Fibroblast of skin of left biceps (primary cell): Measurements from ENCODE around the gene VPS39.
A peak's percentile ranks its signal among the peaks of the same experiment; 100 is the strongest.

ENCODE experiments used
- DNase-seq, 2 experiments: peaks; one replicate each; pipeline ENCODE4 v3.0.0-alpha.2; 2013; ENCODE audit warnings: low read depth in 2 of 2

Gene VPS39

DNA sequence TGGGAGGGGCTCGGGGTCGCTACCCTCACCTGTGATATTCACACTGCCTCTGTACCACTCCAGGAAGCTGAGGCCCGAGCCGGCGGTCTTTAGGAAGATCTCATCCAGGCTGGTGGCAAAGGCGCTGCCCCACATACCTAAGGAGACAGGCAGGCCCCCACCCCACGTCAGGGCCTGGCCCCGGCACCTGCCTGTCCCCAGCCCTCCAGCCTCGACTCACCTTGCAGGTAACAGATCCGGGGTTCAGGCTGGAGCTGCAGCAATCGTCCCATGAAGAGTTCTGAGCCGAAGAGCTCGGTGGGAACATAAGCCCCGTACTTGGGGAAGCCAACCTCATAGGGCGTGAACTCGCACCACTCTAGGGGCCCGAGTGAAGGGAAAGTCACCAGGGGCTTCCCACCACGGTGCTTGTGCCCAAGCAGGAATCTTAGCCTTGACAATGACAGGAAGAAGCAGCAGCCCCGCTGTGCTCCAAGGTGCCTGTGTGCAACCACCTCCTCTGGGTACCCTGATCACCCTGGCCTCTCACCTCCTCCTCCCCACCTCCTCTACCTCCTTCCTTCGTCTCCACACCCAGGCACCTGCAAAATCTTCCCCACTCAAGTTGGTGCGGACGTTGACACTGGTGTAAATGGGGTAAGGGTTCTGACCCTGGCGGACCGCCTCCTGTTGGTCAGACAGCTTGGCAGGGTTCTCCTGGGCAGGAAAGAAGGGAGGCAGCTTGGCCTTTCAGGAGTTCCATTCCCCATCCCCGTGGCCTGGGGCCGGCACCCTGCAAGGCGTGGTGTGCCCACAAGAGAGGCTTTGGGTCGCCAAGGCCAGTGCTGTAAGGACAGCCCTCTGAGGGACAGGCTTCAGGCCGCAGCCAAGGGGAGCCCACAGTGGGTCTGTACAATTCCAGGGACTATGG, 62.3 kb downstream of the VPS39 start:
- DNase-seq, result no peak

GRCh38 chr15:42144841-42145375, 63.2 kb downstream of the VPS39 start:
- no peak for DNase-seq

- no peak for DNase-seq
Measured at GRCh38 chr15:42143866-42144625, 64.1 kb downstream of the VPS39 start.

DNA sequence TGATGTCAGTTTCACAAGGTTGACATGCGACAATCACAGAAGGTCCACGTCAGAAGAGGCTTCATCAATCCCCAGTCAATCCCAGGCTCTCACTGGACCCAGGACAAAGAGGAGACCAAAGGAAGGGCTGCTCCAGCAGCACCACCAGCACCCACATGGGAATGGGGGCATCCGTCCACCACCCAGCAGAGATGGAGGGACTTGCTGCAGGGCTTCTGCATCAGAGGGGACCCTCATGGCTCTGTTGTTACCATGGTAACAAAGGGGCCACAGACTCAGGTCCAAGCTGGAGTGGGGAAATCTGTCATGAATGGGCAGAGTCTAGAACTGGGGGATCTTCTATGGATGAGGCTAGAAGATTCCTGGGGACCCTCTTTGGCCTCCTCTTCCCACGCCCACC, 64.7 kb downstream of the VPS39 start:
- no peak for DNase-seq

- no peak for DNase-seq
Measured at GRCh38 chr15:42141795-42142667, 66.1 kb downstream of the VPS39 start.

GRCh38 chr15:42141246-42141645, 66.9 kb downstream of the VPS39 start:
- no peak for DNase-seq

GRCh38 chr15:42140383-42141070, 67.6 kb downstream of the VPS39 start:
- DNase-seq, result no peak

DNA sequence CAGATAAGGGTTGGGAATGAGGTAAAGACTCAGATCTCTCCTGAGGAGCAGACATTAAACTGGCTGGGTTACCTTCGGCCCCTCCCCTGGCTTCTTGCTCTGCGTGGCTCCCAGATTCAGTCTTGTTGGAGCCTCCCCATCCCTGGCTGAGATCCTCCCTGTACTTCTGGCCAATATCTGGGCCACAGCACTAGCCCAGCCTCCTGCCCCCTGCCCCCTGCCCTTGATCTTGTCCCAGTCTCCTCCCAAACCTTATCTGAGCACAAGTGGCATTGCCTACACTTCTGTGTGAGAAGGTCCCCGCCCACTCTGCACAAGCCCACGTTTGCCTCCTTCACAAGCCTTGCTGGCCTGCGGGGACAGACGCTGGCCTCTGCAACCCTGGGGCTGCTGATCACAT, 68.5 kb downstream of the VPS39 start:
- no peak for DNase-seq

DNA sequence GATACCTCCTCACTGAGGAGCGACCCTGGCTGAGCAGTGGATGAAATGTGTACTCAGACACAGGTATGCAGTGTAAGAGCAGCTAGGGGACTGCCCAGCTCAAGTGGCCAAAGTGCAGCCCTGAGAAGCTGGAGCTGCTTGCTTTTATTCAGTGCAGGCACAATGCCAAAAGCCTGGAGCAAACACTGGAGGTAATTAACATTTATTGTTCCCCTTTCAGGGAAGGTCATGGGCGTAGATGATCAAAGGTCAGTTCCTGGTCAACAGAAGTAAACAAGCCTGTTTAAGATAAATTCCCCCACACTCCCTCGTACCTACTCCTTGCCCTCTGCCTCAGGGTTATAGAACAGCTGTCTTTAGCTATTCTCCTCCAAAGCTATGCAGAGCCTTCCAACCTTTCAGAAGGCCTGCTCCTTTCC, 69.1 kb downstream of the VPS39 start:
- DNase-seq, result no peak

GRCh38 chr15:42138411-42138810, 69.7 kb downstream of the VPS39 start:
- no peak for DNase-seq

DNA sequence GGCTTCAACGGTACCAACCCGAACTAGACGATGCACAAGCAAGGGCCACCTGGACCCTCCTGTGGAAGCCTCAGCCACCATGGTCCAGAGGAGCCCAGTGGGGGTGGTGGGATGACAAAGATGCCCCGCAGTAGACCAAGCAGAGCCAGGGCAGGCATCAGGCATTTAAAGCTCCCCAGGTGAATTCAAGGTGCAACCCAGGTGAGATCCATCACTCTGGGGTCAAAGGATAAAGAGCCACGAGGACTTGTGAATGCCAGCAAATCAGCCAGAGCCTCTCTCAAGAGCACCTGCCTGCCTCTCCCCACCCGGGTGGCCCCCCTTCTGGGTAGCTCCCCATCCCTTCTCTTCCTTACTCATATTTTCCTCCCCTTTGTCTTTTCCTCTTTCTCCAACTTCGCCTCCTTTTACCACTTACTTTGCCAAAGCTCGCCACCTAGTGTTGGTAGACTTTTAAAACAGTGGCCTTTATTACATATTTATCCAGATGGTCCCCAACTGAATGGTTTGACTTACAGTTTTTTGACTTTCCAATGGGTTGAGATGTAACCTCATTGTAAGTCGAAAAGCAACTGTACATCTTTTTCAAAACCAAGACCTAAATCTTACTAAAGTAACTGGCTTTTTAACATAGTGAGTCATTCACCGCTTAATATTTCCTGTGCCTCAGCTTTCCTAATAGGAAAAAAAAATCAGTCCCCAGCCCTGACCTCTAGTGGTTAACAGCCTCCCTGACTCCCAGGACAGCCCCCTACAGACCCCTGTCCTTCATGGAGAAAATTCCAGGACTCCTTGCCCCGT, 70.4 kb downstream of the VPS39 start:
- DNase-seq, result peak; percentile 17 to 19

GRCh38 chr15:42136513-42136912, 71.6 kb downstream of the VPS39 start:
- DNase-seq, result no peak

- no peak for DNase-seq
Measured at GRCh38 chr15:42135351-42135750, 72.8 kb downstream of the VPS39 start.

DNA sequence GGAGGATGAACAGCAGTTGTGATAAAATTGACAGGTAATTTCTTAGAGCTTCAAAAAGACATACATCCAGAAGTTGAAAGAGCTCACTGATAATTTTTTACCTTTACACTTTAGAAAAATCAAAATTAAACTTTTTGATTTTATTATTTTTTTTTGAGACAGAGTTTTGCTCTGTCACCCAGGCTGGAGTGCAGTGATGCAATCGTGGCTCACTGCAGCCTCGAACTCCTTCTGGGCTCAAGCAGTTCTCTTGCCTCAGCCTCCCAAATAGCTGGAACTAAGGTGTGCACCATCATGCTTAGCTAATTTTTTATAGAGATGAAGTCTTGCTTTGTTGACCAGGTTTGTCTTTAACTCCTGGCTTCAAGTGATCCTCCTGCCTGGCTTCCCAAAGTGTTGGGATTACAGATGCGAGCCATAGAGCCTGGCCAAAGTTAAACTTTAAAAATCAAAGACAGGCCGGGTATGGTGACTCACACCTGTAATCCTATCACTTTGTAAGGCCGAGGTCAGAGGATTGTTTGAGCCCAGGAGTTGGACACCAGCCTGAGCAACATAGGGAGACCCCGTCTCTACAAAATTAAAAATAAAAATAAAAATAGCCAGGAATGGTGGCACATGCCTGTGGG, 73.4 kb downstream of the VPS39 start:
- no peak for DNase-seq

- DNase-seq, result no peak
Measured at GRCh38 chr15:42133886-42134502, 74.1 kb downstream of the VPS39 start.

DNA sequence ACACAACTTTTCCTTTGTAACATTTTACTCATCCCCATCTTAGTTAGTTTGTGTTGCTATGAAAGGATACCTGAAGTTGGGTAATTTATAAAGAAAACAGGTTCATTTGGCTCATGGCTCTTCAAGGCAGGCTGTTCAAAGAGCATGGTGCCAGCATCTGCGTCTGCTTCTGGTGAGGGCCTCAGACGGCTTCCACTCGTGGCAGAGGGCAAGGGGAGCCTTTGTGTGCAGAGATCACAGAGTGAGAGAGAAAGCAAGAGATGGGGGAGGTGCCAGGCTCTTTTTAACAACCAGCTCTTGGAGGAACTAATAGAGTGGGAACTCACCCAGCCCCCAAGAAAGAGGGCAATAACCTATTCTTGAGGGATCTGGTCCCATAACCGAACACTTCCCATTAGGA, 74.7 kb downstream of the VPS39 start:
- DNase-seq, result no peak

DNA sequence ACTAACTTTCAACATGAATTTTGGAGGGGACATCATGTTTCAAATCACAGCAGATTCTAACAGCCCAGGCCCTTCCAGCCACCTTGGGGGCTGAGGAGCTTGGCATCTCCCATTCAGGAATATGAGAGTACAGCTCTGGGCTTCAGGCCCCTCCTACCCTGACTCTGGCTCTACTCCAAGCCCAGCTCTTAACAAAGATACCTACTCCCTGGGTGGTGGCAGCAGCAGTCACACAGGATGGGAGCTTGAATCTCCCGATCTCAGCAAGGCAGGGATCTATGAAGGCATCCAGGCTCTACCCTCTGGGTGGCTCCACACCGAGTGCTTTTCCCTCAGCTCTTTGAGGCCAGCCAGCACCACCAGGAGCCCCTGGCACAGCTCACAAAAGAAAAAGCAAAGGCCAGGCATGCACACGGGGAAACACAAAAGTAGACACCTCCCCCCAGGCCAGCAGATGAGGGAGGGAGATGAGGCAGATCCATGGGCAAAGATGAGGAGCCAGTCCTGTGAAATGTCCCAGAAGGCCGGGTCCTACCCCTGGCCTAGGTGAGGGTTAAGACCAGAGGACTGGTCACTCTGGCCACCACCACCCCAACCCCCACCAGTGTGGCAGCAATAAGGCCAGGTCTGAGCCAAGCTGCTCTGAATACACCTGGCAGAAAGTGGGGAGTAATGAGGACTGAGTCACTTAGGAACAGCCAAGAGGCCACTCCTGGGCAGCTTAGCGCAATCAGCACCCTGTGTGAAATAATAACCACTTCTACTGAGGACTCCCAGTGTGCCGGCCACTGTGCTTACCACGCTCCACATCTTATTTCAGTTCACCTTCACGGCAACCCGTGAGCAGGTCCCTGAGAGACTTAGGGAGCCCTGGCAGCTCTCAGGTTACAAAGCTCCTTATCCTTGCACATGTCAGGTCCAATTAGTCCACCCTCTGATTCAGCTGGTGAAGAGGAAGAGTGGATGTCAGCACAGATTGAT, 76.0 kb downstream of the VPS39 start:
- DNase-seq, result no peak

- no peak for DNase-seq
Measured at GRCh38 chr15:42131006-42131405, 77.1 kb downstream of the VPS39 start.
